ENCODE data around the gene MINPP1. TPM values are rescaled to one million over a fixed set of nuclear protein-coding genes. Genes with fewer than 3 reads are reported as not detected.

MINPP1 gene
- total and polyA plus RNA-seq, 2 experiments from 2014 or later: 45.7 to 45.8 TPM

GRCh38 chr10:87600581-87600980, 95.9 kb downstream of the MINPP1 start:
- no peak overlapping the region for H3K9ac ChIP-seq
- H3K4me3 ChIP-seq: no peak overlapping the region
- DNase-seq: no peak
- H3K36me3 ChIP-seq (ENCODE audit: low read depth): no peaks in the 10 kb centered on the region
- H3K4me1 ChIP-seq (ENCODE audit: insufficient read depth): no peaks in the 10 kb centered on the region
- 60 to 69% methylated on average over 1 of the region's 1 CpG for WGBS, 2 experiments (ENCODE audit: low coverage in 1 of 2, low lambda C conversion rate in 2 of 2, missing lambda C conversion rate in 2 of 2)
- in situ Hi-C loops (cut with MboI): no loop called here
- H3K79me2 ChIP-seq (ENCODE audit: insufficient read depth): no peaks in the 10 kb centered on the region
- H4K20me1 ChIP-seq (ENCODE audit: insufficient read depth): no peaks in the 10 kb centered on the region
- no peaks in the 10 kb centered on the region for H3F3A ChIP-seq (ENCODE audit: insufficient read depth)
- H3K27me3 ChIP-seq (replicated peaks; ENCODE audit: insufficient read depth): no peaks in the 10 kb centered on the region
- H3K9me3 ChIP-seq (ENCODE audit: low read depth): no peaks in the 10 kb centered on the region
- H3K9me2 ChIP-seq (ENCODE audit: insufficient read depth): no peaks in the 10 kb centered on the region
- TF ChIP-seq EZH2phosphoT487 (IDR thresholded peaks at IDR 0.05; ENCODE audit: insufficient read depth, low read depth) (no peak), EZH2 (IDR thresholded peaks at IDR 0.05; ENCODE audit: insufficient read depth, poor library complexity, severe bottlenecking) (no peak)
- H3K4me2 ChIP-seq (ENCODE audit: unreplicated experiment): no peak overlapping the region
- H2AFZ ChIP-seq: no peak overlapping the region
- H3K27ac ChIP-seq: no peak overlapping the region

Small RNA genes lying within 50 kb of the gene (microRNA-seq; reads per million reads assigned to microRNA genes)
- gene MIR4678 (ENCODE audit: borderline number of aligned reads): not detected

Other genes with a start within 250 kb of the MINPP1 start
- 0.65 and 2.3 TPM in 2 replicates for gene NUTM2D, start 147.1 kb upstream of the MINPP1 start, total RNA-seq (2014; rRNA removed; shearing (Covaris generic))
- gene NUTM2D, start 147.1 kb upstream of the MINPP1 start, polyA plus RNA-seq (2016; fragmentation: Nextera tagmentation; extraction: Ambion mirVana): 0.06 and 0.18 TPM in 2 replicates
- 63.6 and 65.9 TPM in 2 replicates for gene PAPSS2, start 155.0 kb downstream of the MINPP1 start, total RNA-seq (2014; rRNA removed; shearing (Covaris generic))
- gene PAPSS2, start 155.0 kb downstream of the MINPP1 start, polyA plus RNA-seq (2016; fragmentation: Nextera tagmentation; extraction: Ambion mirVana): 81.8 and 82.3 TPM in 2 replicates

Measured in GM23248 (cell line).